H7 (cell line): ENCODE data around the gene SAMD4A. TPM values are rescaled to one million over a fixed set of nuclear protein-coding genes. Genes with fewer than 3 reads are reported as not detected.

Source experiments
- DNase-seq: peaks from one replicate; pipeline ENCODE4 v3.0.0; 2012
- H3K27me3 ChIP-seq: 2 replicates; pipeline ENCODE4 v1.6.0; 2011; ENCODE audit warnings: mild to moderate bottlenecking, low read length; ENCODE audit not compliant: control insufficient read depth, insufficient read depth
- H3K36me3 ChIP-seq: replicated peaks from 2 replicates; pipeline ENCODE4 v1.5.1; 2011; ENCODE audit warnings: low read length; ENCODE audit not compliant: control insufficient read depth, insufficient read depth
- H3K4me3 ChIP-seq: 2 replicates; pipeline ENCODE4 v1.5.1; 2011; ENCODE audit warnings: low read depth, mild to moderate bottlenecking, control low read depth, low read length, moderate library complexity; ENCODE audit not compliant: insufficient read depth
- total RNA-seq: library from RNA; depleted of rRNA; stranded (reverse); fragments of >200 nt; shearing (Covaris generic); gene quantifications from 2 replicates; pipeline ENCODE4 v1.2.3, GENCODE V29; 2014

Gene SAMD4A
- total RNA-seq, 1 experiment from 2014 or later: 8.5 TPM

DNA sequence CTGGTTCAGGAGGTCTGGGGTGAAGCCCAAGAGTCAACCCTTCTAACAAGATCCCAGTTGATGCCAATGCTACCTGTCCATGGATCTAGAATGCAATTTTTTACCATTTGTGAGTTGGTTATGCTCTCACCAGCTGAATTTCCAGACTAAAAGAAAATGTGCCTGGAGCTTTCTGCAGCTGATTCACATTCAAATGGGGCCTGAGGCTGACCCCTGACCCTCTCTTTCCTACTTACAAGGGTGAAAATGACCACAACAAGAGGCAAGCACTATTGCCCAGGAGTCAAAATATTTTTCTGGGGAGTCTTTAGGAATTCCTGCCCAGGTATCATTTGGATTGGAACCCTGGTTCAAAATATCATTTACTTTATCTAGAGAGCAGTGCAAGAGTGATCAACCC, 159.1 kb downstream of the SAMD4A start:
- Histone ChIP-seq H3K36me3 (no peaks in the 10 kb centered on the region), H3K4me3 (no peak overlapping the region), H3K27me3 (no peaks in the 10 kb centered on the region)
- DNase-seq: no peak

DNA sequence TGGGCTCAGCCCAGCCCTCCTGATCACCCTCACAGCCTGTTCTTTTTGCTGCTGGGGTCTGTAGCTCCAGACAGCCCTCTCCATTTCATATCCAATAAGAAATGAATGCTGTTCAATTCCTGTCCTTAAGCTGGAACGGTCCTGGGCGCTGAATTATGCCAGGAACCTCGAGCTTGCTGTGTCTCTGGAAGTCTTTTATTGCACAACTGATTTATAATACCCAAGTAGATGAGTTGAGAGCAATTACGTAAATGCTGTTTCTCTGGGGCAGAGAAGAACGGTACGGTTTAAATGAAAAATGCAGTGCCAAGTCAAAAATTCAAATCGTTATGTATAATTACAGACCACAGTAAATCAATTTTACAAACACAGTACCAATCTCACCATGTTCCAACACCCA, 161.0 kb downstream of the SAMD4A start:
- DNase-seq: no peak
- H3K36me3 ChIP-seq: no peaks in the 10 kb centered on the region
- no peak overlapping the region for H3K4me3 ChIP-seq
- no peaks in the 10 kb centered on the region for H3K27me3 ChIP-seq

DNA sequence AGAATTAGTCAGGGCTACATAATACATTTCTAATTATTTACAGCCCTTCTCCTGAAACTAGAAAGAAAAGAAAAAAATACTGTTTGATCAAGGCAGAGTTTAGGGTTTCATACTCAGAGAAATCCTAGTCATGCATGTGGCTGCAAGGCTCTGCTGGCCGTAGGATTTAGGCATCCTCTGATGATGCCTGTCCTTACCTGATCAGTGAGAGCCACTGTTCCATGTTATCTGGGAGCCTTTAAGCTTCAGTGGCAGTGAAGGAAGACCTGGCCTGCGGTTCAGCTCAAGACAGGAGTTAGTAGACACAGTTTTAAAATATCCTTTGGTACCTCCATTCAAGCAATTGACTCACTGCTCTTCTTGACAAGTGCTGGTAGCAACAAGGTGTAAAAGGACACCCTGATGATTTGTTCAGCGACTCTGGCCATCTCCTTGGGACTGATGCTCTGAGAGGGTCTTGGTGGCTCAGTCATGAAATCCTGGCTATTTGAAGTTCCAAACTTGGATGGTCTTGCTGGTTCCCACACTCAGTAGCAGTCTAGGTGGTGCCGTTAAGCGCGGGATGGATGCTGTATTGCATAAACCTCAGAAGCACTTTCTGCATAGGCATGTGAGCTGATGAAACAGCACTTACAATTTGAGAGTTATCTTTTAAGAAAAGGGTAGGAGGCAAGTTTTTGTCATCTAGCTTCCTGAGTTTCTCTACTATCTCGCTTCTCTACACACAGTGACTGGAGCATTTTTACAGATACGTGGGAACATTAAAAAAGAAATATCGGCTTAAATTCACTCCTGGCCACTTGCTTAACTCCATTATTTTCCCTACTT, 162.0 kb downstream of the SAMD4A start:
- no peak for DNase-seq
- H3K4me3 ChIP-seq: no peak overlapping the region
- no peaks in the 10 kb centered on the region for H3K36me3 ChIP-seq
- no peaks in the 10 kb centered on the region for H3K27me3 ChIP-seq

DNA sequence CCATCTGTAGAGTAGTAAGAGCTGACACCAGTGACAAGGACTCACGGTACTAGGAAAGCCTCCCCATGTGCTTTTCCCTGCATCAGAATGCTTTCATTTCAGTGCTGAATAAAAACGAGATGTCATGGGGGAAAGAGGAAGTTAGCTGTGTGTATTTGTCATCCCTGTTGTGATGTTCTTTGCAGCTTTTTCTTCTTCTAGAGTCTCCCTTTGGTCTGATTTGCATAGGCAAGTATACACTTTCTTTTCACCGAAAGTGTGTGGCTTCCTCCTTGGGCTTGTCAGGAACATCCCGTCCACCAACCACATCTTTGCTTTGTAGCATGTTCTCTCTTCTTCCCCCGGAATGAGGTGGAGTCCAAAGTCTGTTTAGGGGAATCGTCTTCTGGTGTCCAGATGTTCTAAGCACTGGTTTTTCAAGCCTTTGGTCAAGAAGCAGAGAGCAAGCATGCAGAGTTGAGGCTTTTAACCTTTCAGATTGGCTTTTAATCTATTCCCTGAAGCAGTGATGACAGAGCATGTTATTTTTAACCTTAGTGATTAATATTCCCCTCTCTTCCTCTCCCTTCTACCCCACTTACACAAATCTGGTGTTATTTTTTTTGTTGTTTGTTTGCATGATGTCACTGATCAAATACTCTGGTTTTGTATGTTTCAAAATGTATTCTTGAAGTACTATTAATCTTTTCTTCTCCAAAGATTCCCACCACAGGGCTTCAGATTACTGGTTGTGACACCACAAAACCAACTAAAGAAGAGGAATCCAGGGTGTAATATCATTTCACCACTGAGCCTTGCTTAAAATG, 163.4 kb downstream of the SAMD4A start:
- no peak for DNase-seq
- H3K27me3 ChIP-seq: no peaks in the 10 kb centered on the region
- no peaks in the 10 kb centered on the region for H3K36me3 ChIP-seq
- no peak overlapping the region for H3K4me3 ChIP-seq

DNA sequence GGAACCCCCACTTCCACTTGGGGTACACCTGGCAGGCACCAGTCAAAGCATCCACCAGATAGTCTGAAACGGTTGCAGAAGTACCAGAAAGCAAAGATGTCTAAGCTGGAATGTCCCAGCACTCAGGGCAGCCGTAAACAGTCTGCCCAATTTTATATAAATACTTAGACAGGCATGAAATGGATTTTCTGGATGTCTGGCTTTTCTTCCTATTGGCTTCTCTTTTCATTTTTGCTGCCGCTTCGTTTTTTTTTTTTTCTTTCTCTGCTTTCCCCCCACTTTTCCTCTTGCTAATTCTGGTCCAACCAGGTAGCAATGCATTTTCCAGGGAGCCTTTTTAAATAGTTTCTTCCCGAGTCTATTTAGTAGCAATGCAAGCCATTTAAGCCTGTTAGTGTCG, 168.0 kb downstream of the SAMD4A start:
- Histone ChIP-seq H3K27me3 (no peaks in the 10 kb centered on the region), H3K4me3 (no peak overlapping the region), H3K36me3 (no peaks in the 10 kb centered on the region; the same call in 1 of the 2 replicates)
- no peak for DNase-seq

DNA sequence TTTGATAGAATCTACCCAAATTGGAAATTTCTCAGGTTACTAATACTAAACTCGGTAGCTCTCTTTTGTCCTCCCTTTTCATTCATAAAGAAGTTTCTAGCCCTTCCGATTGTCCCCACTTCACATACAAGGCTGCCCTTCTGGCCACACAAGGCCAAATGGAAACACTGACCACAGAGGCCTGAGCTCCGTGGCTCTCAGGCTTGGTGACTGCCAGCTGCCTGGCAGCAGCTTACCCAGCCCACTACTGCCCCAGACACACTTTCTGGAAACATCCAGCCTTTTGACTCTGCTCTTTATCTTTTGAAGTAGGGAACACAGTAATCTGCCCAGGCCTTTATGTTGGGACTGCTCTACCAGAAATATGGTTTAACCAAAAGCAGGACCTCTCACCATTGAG, 168.5 kb downstream of the SAMD4A start:
- H3K36me3 ChIP-seq: no peaks in the 10 kb centered on the region; the same call in 1 of the 2 replicates
- no peaks in the 10 kb centered on the region for H3K27me3 ChIP-seq
- H3K4me3 ChIP-seq: no peak overlapping the region
- no peak for DNase-seq

DNA sequence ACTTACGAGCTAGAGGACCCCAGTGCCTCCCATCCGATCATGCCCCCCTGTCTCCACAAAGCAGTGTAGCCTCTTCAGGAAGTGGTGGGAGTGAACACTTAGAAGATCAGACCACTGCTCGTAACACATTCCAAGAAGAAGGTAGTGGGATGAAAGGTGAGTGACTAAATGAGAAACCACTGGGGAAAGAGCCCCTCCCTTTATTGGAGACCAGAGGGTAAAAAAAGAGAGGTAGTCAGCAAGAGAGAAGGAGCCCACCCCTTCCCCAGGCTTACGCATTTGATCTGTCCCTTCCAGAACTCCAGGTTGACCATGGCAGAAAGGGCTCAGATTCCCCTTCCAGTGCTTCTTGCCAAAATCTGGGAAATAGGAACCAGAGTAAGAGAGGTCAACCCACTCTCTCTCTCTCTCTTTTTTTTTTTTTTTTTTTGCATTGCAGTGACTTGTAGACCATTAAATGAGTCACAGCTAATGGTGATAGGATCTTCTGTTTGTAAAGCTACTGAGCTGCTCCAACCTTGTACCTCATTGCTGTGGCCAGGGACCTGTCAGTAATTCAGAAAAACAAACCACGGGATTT, 170.3 kb downstream of the SAMD4A start:
- Histone ChIP-seq H3K4me3 (no peak overlapping the region), H3K36me3 (no peaks in the 10 kb centered on the region; the same call in 1 of the 2 replicates), H3K27me3 (no peaks in the 10 kb centered on the region)
- no peak for DNase-seq

DNA sequence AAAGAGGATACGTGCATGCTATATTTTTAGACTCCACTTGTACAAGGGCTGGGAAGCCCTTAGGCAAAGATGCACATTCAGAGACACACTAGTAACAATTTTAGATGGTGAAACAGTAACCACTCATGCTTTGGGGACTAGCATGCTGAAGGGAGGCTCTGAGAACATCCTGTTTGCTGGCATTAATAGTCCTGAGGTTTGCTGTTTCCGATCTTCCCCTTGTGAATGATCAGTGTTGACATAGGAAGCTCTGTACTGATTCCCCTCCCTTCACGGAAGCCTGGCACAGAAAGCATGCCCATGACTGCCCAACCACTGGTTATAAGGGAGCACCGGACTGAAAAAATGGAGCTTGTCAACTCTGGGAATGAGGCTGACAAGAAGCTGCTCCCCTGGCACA, 171.1 kb downstream of the SAMD4A start:
- Histone ChIP-seq H3K4me3 (no peak overlapping the region), H3K27me3 (no peaks in the 10 kb centered on the region), H3K36me3 (no peaks in the 10 kb centered on the region; the same call in 1 of the 2 replicates)
- no peak for DNase-seq

DNA sequence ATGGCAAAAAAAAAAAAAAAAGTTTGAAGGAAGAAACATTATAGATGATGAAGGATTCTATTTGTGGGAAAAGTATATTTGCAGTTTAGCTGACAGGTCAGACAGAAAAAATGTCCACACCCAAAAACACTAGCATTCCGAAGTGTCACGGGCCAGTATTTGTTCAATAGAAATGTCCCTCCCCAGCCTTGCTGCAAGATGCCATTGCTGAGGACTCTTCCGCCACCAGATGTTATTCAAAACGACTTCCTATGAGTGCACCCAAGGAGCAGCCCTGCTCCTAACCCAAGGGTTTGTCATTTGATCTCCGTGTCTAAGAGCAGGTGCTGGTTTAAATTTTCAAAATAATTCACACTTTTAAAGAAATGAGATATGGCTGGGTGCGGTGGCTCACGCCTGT, 172.6 kb downstream of the SAMD4A start:
- DNase-seq: no peak
- Histone ChIP-seq H3K4me3 (no peak overlapping the region), H3K36me3 (no peaks in the 10 kb centered on the region; the same call in 1 of the 2 replicates), H3K27me3 (no peaks in the 10 kb centered on the region)

DNA sequence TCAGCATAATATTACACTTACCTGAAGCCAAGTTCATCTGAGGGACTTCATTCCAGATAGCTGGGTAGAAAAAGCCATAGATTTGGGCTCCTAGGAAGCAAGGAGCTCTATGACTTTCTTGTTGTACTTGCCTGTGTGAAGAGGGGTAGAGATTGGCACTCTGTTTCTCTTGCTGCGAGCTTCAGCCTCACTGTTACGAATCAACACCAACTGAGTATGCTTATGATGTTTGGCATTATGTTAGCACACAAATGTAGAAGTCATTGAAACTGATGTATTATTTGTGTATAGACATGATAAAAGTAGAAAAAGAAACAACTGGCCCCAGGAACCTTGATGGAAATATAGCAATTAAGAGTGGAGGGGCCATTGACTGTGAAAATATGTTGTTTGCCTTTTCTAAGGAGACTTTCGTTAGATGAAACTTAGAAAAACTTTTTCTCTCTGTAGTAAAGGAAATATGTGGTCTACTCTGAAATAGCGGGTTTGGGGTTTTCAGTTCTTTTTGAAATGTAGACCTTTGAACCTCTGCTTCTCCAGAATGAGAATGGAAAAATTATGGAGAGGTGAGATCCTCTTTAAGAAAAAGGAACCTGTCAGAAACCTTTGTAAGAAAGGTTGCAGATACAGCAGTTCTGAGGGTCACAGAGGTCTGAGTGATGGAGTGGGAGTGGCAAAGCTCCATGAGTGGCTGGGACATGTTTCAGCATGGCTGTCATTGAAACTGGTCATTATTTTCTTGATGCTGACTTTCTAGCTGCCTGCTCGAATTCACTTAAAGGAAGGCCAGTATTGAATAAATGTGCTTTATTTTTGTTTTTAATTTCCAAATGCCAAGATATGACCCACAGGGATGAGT, 175.8 kb downstream of the SAMD4A start:
- Histone ChIP-seq H3K4me3 (no peak overlapping the region), H3K36me3 (no peaks in the 10 kb centered on the region; the same call in 1 of the 2 replicates), H3K27me3 (no peaks in the 10 kb centered on the region)
- DNase-seq: no peak

DNA sequence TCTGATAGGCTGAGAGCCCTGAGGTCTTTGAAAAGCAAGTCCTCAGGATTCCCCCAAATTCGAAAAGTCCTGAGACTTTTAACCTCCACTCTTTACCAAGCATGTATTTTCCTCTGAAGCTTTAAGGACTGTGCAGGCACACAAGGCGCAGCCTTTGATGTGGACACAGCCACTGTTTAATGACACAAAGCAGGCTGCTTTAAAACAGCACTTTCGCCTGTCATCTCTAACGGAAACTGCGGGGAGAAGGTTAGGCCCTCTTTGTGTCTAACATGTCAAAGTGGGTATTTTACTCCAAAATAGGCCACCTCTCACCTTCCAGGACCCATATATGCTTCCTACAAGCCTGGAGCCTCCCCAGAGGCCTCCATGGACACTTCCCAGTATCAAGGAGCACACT, 176.5 kb downstream of the SAMD4A start:
- H3K4me3 ChIP-seq: no peak overlapping the region
- no peaks in the 10 kb centered on the region for H3K27me3 ChIP-seq
- DNase-seq: no peak
- H3K36me3 ChIP-seq: no peaks in the 10 kb centered on the region; the same call in 1 of the 2 replicates

DNA sequence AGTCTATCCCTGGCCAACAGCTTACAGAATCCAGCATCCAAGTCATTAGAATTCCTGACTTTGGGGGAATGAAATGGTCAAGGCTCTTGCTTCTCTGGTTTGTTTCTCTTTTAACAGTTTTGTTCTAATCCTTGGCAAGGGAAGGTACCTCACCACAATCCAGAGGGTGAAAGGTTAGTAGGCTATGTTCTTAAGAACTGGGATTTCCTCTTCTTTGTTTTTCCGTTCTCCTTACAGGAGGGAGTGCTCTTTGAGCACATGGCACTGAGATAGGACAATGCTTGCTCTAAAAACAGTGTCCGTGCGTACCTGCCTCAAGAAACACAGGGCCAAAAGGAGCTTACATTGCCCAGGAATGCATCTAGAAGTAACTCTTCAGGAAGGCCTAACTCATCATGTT, 179.1 kb downstream of the SAMD4A start:
- H3K4me3 ChIP-seq: no peak overlapping the region
- no peaks in the 10 kb centered on the region; the same call in 1 of the 2 replicates for H3K36me3 ChIP-seq
- H3K27me3 ChIP-seq: no peaks in the 10 kb centered on the region
- DNase-seq: no peak

DNA sequence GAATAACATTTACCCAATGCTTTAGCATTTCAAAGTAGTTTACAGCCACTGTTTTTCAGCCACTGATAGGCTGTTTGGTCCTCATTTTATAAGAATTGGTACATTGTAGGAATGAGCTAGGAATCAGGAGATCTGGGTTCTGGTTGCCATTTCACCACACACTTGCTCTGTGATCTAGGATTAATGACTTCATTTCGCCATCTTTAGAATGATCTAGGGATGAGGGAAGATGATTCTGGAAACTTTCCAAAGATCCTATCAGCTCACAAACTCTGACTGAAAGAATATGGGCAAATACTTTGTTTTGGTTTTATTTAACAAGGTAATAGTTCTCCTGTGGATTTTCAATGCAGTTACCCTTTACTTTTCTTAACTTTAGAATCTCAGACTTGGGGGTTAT, 180.7 kb downstream of the SAMD4A start:
- no peak overlapping the region for H3K4me3 ChIP-seq
- H3K36me3 ChIP-seq: no peaks in the 10 kb centered on the region; the same call in 1 of the 2 replicates
- no peaks in the 10 kb centered on the region for H3K27me3 ChIP-seq
- no peak for DNase-seq

DNA sequence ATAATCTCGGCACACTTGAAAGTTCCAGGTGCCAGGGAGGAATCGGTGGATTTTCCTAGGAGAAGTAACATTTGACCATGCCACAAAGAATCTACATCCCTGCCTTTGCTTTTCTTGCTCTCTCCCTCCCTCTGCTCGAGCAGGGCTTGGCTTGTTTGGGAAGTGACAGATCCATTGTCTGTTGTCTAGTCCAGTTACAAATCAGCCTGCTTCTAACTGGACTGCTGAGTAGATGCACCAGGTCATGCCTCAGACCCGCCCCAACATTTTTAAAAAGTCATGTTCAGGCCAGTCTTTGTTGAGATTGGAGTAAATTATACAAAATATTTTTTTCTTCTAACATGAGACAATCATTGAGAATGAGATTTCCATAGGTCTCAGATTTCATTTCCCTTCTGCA, 182.3 kb downstream of the SAMD4A start:
- Histone ChIP-seq H3K27me3 (no peaks in the 10 kb centered on the region), H3K4me3 (no peak overlapping the region), H3K36me3 (no peaks in the 10 kb centered on the region; the same call in 1 of the 2 replicates)
- DNase-seq: no peak
